AG04450 (cell line): Measurements from ENCODE around the gene PXK. TPM values are rescaled to one million over a fixed set of nuclear protein-coding genes. Genes with fewer than 3 reads are reported as not detected.

Source experiments
- CTCF ChIA-PET: fragments of 300-600, 350-600 bp; formaldehyde crosslinking; extraction: SDS; loops from one replicate; lab custom pipeline; 2022; ENCODE audit warnings: antibody characterized with exemption, inconsistent platforms; lab: Charles Lee
- POLR2A ChIA-PET: fragments of 350-600 bp; formaldehyde crosslinking; extraction: SDS; loops from one replicate; lab custom pipeline; 2021; ENCODE audit warnings: antibody characterized with exemption, inconsistent platforms; lab: Yijun Ruan, JAX
- DNase-seq: peaks from one replicate; pipeline ENCODE4 v3.0.0-alpha.2; 2011; ENCODE audit warnings: low read depth, low spot score
- H3K27ac ChIP-seq: one replicate; pipeline ENCODE4 v1.5.1; 2012; ENCODE audit warnings: low read depth, low read length, control low read depth
- H3K27me3 ChIP-seq: one replicate; pipeline ENCODE4 v1.6.0; 2012; ENCODE audit warnings: low read length; ENCODE audit not compliant: control insufficient read depth, insufficient read depth
- H3K4me3 ChIP-seq: 2 replicates; pipeline ENCODE4 v1.5.1; 2011; ENCODE audit warnings: mild to moderate bottlenecking, low read depth, low read length, control low read depth
- H3K9me3 ChIP-seq: 2 replicates; pipeline ENCODE4 v1.5.1; 2012; ENCODE audit warnings: low read length; ENCODE audit not compliant: control insufficient read depth, insufficient read depth
- CTCF ChIP-seq: IDR thresholded peaks from 2 replicates; pipeline ENCODE4 v1.5.1; 2011; ENCODE audit warnings: low read depth, low read length, control low read depth, inconsistent platforms
- polyA plus RNA-seq: library from polyadenylated mRNA; depleted of rRNA; stranded (reverse); fragments of >200 nt; gene quantifications from 2 replicates; pipeline ENCODE4 v1.2.3, GENCODE V29; 2011

PXK gene
- polyA plus RNA-seq, 1 experiment = 70.3 TPM

- CTCF ChIA-PET = interaction anchor here (0.6 to 10.7 kb wide), 3 partner anchors 80 to 110 kb away, joined by 3 to 216 read pairs (median 8); no protein-coding TSS in a partner anchor
- POLR2A ChIA-PET = no interaction called here
- Histone ChIP-seq H3K4me3 (no peak overlapping the region), H3K27me3 (peaks cover 10% of the 10 kb centered on the region), H3K9me3 (no peaks in the 10 kb centered on the region), H3K27ac (no peak overlapping the region)
- no peak for TF ChIP-seq CTCF
- no peak for DNase-seq
Measured at GRCh38 chr3:58298190-58298589, 34.5 kb upstream of the PXK start.

GRCh38 chr3:58299075-58299474 is 33.6 kb upstream of the PXK start:
- no peak overlapping the region for H3K27ac ChIP-seq
- DNase-seq = no peak
- ChIA-PET POLR2A (interaction anchor here (0.6 kb wide), 1 partner anchor 192 kb away, joined by 5 read pairs; no protein-coding TSS in a partner anchor), CTCF (interaction anchor here (0.7 to 10.7 kb wide), 14 partner anchors 17 to 370 kb away, joined by 3 to 216 read pairs (median 5); partner anchors contain the start of gene FLNB)
- H3K9me3 ChIP-seq = no peaks in the 10 kb centered on the region
- peaks cover 10% of the 10 kb centered on the region for H3K27me3 ChIP-seq
- TF ChIP-seq CTCF = no peak
- H3K4me3 ChIP-seq = no peak overlapping the region

- H3K27ac ChIP-seq = no peak overlapping the region
- DNase-seq = peak; percentile 13
- H3K9me3 ChIP-seq = no peaks in the 10 kb centered on the region
- H3K4me3 ChIP-seq = no peak overlapping the region
- H3K27me3 ChIP-seq = peaks cover 10% of the 10 kb centered on the region
- ChIA-PET CTCF (interaction anchor here (0.7 to 10.7 kb wide), 21 partner anchors 8 to 371 kb away, joined by 3 to 216 read pairs (median 4); partner anchors contain the start of gene FLNB), POLR2A (interaction anchor here (0.6 kb wide), 1 partner anchor 191 kb away, joined by 5 read pairs; no protein-coding TSS in a partner anchor)
- TF ChIP-seq CTCF = peak; percentile 63
Measured at GRCh38 chr3:58299839-58300516, 32.7 kb upstream of the PXK start.

GRCh38 chr3:58305882-58306711 is 26.6 kb upstream of the PXK start, which contains the start of the genes HTD2 and RPP14:
Gene HTD2 (plus strand): TSS chr3:58306520. CDS start chr3:58317614, 11,094 bp downstream.
Gene RPP14 (plus strand): TSS chr3:58306245. CDS start chr3:58310330, 4,085 bp downstream.
- peak; percentile 93 for DNase-seq
- peak; percentile 98 for TF ChIP-seq CTCF
- H3K9me3 ChIP-seq = no peaks in the 10 kb centered on the region; the same call in 1 of the 2 replicates
- ChIA-PET POLR2A (interaction anchor here (0.6 to 2.0 kb wide), 11 partner anchors 9 to 709 kb away, joined by 3 to 6 read pairs (median 3); partner anchors contain the start of genes ACOX2, ARF4 and PDHB), CTCF (interaction anchor here (0.5 to 4.5 kb wide), 85 partner anchors 11 to 565 kb away, joined by 3 to 67 read pairs (median 4); partner anchors contain the start of genes ACOX2, DNASE1L3, KCTD6 and PDHB)
- peaks cover 4% of the 10 kb centered on the region for H3K27me3 ChIP-seq
- peak within 1 kb of the TSS; percentile 98 for H3K27ac ChIP-seq
- H3K4me3 ChIP-seq = peak within 1 kb of the TSS; percentile 89
